ENCODE data around the gene C1QTNF5. TPM values are rescaled to one million over a fixed set of nuclear protein-coding genes. Genes with fewer than 3 reads are reported as not detected.

Gene C1QTNF5
- total and polyA plus RNA-seq, 11 donors = 12.9 to 47.1 (median 20.0) TPM

DNA sequence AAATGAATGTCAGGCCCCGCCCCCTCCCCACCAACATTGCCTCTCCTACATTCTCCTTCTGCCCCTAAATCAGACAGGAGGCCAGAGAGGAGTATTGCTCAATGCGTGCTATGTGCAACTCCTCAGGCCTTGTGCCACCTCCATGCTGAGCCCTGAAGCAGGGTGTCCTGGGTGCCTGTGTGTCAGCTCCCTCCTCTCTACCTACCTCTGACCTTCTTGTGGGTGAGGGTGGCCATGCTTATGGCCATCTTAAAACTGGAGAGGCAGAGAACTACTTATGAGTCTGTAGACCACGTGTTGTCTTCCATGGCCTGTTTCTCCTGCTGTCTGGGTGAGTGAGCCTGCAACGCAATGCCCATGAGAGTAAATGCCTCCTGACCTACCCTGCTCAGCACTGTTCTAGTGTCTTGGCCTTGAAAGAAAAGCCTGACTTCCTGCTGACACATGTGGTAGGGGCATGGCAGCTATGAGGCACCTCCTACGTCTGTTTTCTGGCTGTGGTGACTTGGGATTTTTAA is 34.3 kb downstream of the C1QTNF5 start:
- WGBS, 4 donors = 67 to 71% (median 68%) methylated on average over 5 of the region's 5 CpGs
- H3K27me3 ChIP-seq = no peaks in the 10 kb centered on the region
- no peaks in the 10 kb centered on the region for H3K9me3 ChIP-seq
- peaks cover 0 to 9% (median 4%) of the 10 kb centered on the region in 12 donors for H3K4me1 ChIP-seq
- H3K36me3 ChIP-seq = peaks cover 0 to 95% (median 66%) of the 10 kb centered on the region in 9 donors
- no peak overlapping the region for H3K4me3 ChIP-seq
- peak overlapping the region in 11 of 12 donors; percentile 11 to 76 (median 37) for H3K27ac ChIP-seq
- intact Hi-C loops (cut with DNase I) = no loop called here
- no peak for DNase-seq
- no peak for TF ChIP-seq POLR2A (IDR thresholded peaks at IDR 0.05)
- TF ChIP-seq, protein P1, sequence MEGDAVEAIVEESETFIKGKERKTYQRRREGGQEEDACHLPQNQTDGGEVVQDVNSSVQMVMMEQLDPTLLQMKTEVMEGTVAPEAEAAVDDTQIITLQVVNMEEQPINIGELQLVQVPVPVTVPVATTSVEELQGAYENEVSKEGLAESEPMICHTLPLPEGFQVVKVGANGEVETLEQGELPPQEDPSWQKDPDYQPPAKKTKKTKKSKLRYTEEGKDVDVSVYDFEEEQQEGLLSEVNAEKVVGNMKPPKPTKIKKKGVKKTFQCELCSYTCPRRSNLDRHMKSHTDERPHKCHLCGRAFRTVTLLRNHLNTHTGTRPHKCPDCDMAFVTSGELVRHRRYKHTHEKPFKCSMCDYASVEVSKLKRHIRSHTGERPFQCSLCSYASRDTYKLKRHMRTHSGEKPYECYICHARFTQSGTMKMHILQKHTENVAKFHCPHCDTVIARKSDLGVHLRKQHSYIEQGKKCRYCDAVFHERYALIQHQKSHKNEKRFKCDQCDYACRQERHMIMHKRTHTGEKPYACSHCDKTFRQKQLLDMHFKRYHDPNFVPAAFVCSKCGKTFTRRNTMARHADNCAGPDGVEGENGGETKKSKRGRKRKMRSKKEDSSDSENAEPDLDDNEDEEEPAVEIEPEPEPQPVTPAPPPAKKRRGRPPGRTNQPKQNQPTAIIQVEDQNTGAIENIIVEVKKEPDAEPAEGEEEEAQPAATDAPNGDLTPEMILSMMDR (IDR thresholded peaks at IDR 0.05) = no peak
- peak; percentile 27 to 63 (median 58) for ATAC-seq

DNA sequence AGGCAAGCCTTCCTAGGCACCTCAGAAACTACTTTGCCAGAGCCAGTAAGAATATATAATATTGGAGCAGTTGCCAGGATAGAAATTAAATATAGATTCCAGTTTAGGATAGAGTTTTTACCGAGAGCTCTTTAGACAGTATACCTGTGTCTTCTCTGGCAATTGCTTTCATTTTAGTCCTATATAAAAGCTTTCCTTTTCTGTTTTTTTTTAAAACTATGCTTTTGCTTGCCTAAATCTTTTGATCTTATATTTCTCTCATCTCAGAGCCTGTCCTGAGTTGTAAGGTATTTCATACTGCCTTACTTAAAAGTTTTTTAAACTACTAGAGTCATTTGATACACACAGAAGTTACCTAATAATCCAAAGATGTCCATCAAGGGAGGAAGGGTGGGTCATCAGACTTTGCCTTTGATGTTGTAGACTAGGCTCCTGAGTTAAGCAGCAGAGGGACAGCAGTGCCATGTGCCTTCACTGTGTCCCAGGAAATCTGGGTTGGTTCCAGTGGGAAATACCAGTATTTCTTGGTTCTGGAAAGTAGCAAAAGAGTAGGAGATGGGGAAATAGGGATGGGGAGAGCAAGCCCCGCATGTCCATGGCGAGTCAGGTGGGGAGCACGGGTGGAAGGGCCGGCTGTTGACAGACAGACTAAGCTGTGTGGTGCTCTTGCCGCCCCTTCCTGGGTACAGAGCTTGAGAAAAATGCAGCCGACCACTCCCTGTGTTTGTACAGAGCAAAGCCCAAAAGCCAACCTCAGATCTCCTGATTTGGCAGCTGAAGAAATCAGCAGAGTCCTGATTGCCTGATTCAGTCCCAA is 34.9 kb downstream of the C1QTNF5 start:
- peak overlapping the region in 11 of 12 donors; percentile 11 to 65 (median 37) for H3K27ac ChIP-seq
- DNase-seq (no peak), ATAC-seq (no peak)
- TF ChIP-seq POLR2A (IDR thresholded peaks at IDR 0.05) = no peak
- TF ChIP-seq, protein P1 (IDR thresholded peaks at IDR 0.05) = no peak
- H3K4me3 ChIP-seq = no peak overlapping the region
- intact Hi-C loops (cut with DNase I) = no loop called here
- WGBS, 4 donors = 86 to 93% (median 90%) methylated on average over 7 of the region's 7 CpGs
- no peaks in the 10 kb centered on the region for H3K9me3 ChIP-seq
- peaks cover 0 to 95% (median 66%) of the 10 kb centered on the region in 9 donors for H3K36me3 ChIP-seq
- peaks cover 0 to 9% (median 5%) of the 10 kb centered on the region in 12 donors for H3K4me1 ChIP-seq
- H3K27me3 ChIP-seq = no peaks in the 10 kb centered on the region

DNA sequence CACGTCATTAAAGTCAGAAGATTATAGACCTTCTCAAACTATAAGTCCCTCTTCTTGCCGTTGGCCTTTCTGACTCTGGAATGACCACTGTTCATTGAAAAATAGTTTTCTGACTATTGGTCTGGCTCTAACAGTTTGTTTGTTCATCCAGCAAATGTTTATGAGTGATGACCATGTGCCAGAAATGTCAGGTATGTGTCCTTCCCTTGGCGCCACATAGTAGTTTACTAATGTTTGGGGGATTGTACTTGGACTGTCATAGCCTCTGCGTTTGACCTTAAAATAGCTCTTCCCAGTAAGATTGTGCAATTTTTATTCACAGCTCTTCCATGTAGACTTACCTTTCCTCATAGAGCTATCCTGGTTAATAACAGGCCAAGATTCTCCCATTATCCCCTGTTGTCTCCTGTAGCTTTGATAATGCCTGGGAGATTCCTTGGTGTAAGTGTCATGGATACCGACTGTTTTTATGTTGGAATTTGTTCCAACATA is 37.4 kb downstream of the C1QTNF5 start:
- ATAC-seq (no peak), DNase-seq (no peak)
- intact Hi-C loops (cut with DNase I) = no loop called here
- Histone ChIP-seq H3K4me3 (no peak overlapping the region), H3K27me3 (no peaks in the 10 kb centered on the region), H3K9me3 (no peaks in the 10 kb centered on the region), H3K36me3 (peaks cover 0 to 96% (median 66%) of the 10 kb centered on the region in 9 donors), H3K4me1 (peaks cover 0 to 34% (median 10%) of the 10 kb centered on the region in 12 donors), H3K27ac (no peak overlapping the region)
- WGBS, 4 donors = 89 to 93% (median 92%) methylated on average over 5 of the region's 5 CpGs
- TF ChIP-seq, protein P1 (IDR thresholded peaks at IDR 0.05) = no peak
- TF ChIP-seq POLR2A (IDR thresholded peaks at IDR 0.05) = no peak

All from heart left ventricle (tissue), 16 donors.